HG03066 (cell line): ENCODE data around the gene LILRA6.
"Not testable (repeated sequence)": the region's sequence is repeated elsewhere in the genome, so short reads cannot be mapped to it uniquely, and the experiment has no call there.

ENCODE experiments used
- ATAC-seq: cut with Tn5 transposase; IDR thresholded peaks from one replicate; pipeline ENCODE4 v1.9.1; 2021; ENCODE audit warnings: low read depth; ENCODE audit not compliant: unreplicated experiment

The LILRA6 gene

GRCh38 chr19:54239491-54240371, 2.9 kb downstream of the LILRA6 start:
- not testable (repeated sequence) for ATAC-seq

GRCh38 chr19:54233941-54234340, 8.6 kb downstream of the LILRA6 start:
- ATAC-seq, result no peak

GRCh38 chr19:54231077-54231931, 11.3 kb downstream of the LILRA6 start:
- ATAC-seq, result no peak

GRCh38 chr19:54230031-54230430, 12.6 kb downstream of the LILRA6 start:
- no peak for ATAC-seq

- ATAC-seq, result no peak
These were observed 13.4 kb downstream of the LILRA6 start for GRCh38 chr19:54229146-54229545.

- not testable (repeated sequence) for ATAC-seq
These were observed 18.0 kb downstream of the LILRA6 start for GRCh38 chr19:54224619-54225018.

GRCh38 chr19:54223937-54224281, 18.7 kb downstream of the LILRA6 start:
- not testable (repeated sequence) for ATAC-seq

GRCh38 chr19:54223277-54223936, 19.2 kb downstream of the LILRA6 start:
- ATAC-seq, result not testable (repeated sequence)

GRCh38 chr19:54222474-54223276, 19.9 kb downstream of the LILRA6 start, which contains the start of gene LILRB3:
Gene LILRB3, minus strand, starts transcription at chr19:54223007. Its CDS starts 31 bp downstream, at chr19:54222976.
- not testable (repeated sequence) for ATAC-seq

- ATAC-seq, result not testable (repeated sequence)
These were observed 20.6 kb downstream of the LILRA6 start for GRCh38 chr19:54221947-54222346.

- not testable (repeated sequence) for ATAC-seq
These were observed 22.9 kb downstream of the LILRA6 start for GRCh38 chr19:54219702-54220101.

- ATAC-seq, result no peak
These were observed 23.5 kb downstream of the LILRA6 start for GRCh38 chr19:54218960-54219661.

- ATAC-seq, result no peak
These were observed 24.3 kb downstream of the LILRA6 start for GRCh38 chr19:54218259-54218658.

- not testable (repeated sequence) for ATAC-seq
These were observed 24.9 kb downstream of the LILRA6 start for GRCh38 chr19:54217517-54218247.

GRCh38 chr19:54216869-54217268, 25.7 kb downstream of the LILRA6 start:
- ATAC-seq, result no peak

- not testable (repeated sequence) for ATAC-seq
These were observed 27.9 kb downstream of the LILRA6 start for GRCh38 chr19:54214734-54215133.

GRCh38 chr19:54214217-54214616, 28.4 kb downstream of the LILRA6 start:
- not testable (repeated sequence) for ATAC-seq

- no peak for ATAC-seq
These were observed 31.4 kb downstream of the LILRA6 start for GRCh38 chr19:54211235-54211634.
